GM20431 (cell line): Measurements from ENCODE around the gene SSBP4.

Experiments used
- in situ Hi-C: fragments of 300-500 bp; cut with MseI, MboI; formaldehyde crosslinking; loops from one replicate; pipeline ENCODE4 v1.15.0; 2020; ENCODE audit warnings: low sequenced_read_pairs; ENCODE audit not compliant: unreplicated experiment

SSBP4 gene

GRCh38 chr19:18440936-18441803, 22.0 kb downstream of the SSBP4 start:
- in situ Hi-C loops, result no loop called here

GRCh38 chr19:18441804-18442788, 22.9 kb downstream of the SSBP4 start:
- in situ Hi-C loops, result no loop called here

- in situ Hi-C loops, result no loop called here
These were observed 23.7 kb downstream of the SSBP4 start for GRCh38 chr19:18442941-18443340.

- in situ Hi-C loops, result no loop called here
These were observed 24.2 kb downstream of the SSBP4 start for GRCh38 chr19:18443406-18443805.

GRCh38 chr19:18443831-18444230, 24.6 kb downstream of the SSBP4 start:
- in situ Hi-C loops, result no loop called here

GRCh38 chr19:18444513-18444912, 25.3 kb downstream of the SSBP4 start:
- in situ Hi-C loops, result no loop called here

- in situ Hi-C loops, result no loop called here
These were observed 26.2 kb downstream of the SSBP4 start for GRCh38 chr19:18445262-18445948.

GRCh38 chr19:18446145-18446810, 27.1 kb downstream of the SSBP4 start:
- in situ Hi-C loops, result no loop called here

GRCh38 chr19:18446811-18447359, 27.7 kb downstream of the SSBP4 start:
- in situ Hi-C loops, result no loop called here

GRCh38 chr19:18449552-18449951, 30.4 kb downstream of the SSBP4 start:
- in situ Hi-C loops, result no loop called here

GRCh38 chr19:18450021-18450930, 31.1 kb downstream of the SSBP4 start:
- in situ Hi-C loops, result no loop called here

- in situ Hi-C loops, result no loop called here
These were observed 32.0 kb downstream of the SSBP4 start for GRCh38 chr19:18450931-18451836.

- in situ Hi-C loops, result no loop called here
These were observed 33.2 kb downstream of the SSBP4 start for GRCh38 chr19:18452386-18452785.

GRCh38 chr19:18453269-18454024, 34.2 kb downstream of the SSBP4 start:
- in situ Hi-C loops, result no loop called here

- in situ Hi-C loops, result no loop called here
These were observed 37.1 kb downstream of the SSBP4 start for GRCh38 chr19:18456279-18456678.

GRCh38 chr19:18456974-18457373, 37.8 kb downstream of the SSBP4 start:
- in situ Hi-C loops, result no loop called here
